K562 (cell line): Measurements from ENCODE around the gene USF2. TPM values are rescaled to one million over a fixed set of nuclear protein-coding genes. Genes with fewer than 3 reads are reported as not detected.

Experiments used
- ARID3B ChIP-seq: fragments of 250-450 bp; sonication (Bioruptor Pico); IDR thresholded peaks from 2 replicates; pipeline ENCODE4 v1.4.0; 2020; ENCODE audit warnings: borderline replicate concordance
- CBX3 ChIP-seq, 2 experiments: IDR thresholded peaks; 1 replicate in 1 of 2; 2 replicates in 1 of 2; pipeline ENCODE4 v1.6.1; 2012; ENCODE audit warnings: inconsistent platforms in 2 of 2, low read length in 2 of 2, borderline replicate concordance in 1 of 2, control low read depth in 1 of 2
- CREB5 ChIP-seq: fragments of 250-450 bp; sonication (Bioruptor Pico); IDR thresholded peaks from 2 replicates; pipeline ENCODE4 v1.5.0; 2020; ENCODE audit warnings: mild to moderate bottlenecking
- HBP1 ChIP-seq: fragments of 450-650 bp; formaldehyde crosslinking; IDR thresholded peaks from 2 replicates; pipeline ENCODE4 v1.4.0; 2022; ENCODE audit warnings: missing genetic modification characterization
- KAT8 ChIP-seq: fragments of 450-650 bp; IDR thresholded peaks from 2 replicates; pipeline ENCODE4 v1.6.1; 2016; ENCODE audit warnings: low read depth, mild to moderate bottlenecking
- KDM5B ChIP-seq: fragments of 200-600 bp; sonication (generic); IDR thresholded peaks from 2 replicates; pipeline ENCODE4 v1.6.1; 2012; ENCODE audit warnings: low read depth, mild to moderate bottlenecking, moderate library complexity, low read length, control low read depth, inconsistent platforms; ENCODE audit not compliant: insufficient replicate concordance
- KLF13 ChIP-seq: fragments of 450-650 bp; IDR thresholded peaks from 2 replicates; pipeline ENCODE4 v1.6.1; 2016; ENCODE audit warnings: missing genetic modification characterization, low read depth, mild to moderate bottlenecking, missing compliant biosample characterization, moderate library complexity, borderline replicate concordance
- MXI1 ChIP-seq: IDR thresholded peaks from 2 replicates; pipeline ENCODE4 v1.6.1; 2011; ENCODE audit warnings: low read depth, mild to moderate bottlenecking, improper control_type of control experiment, low read length
- TEAD1 ChIP-seq, 2 experiments: fragments of 450-650 bp in 1 of 2; sonication (generic) in 1 of 2; formaldehyde crosslinking; IDR thresholded peaks; 2 replicates each; pipeline versions ENCODE4 v1.4.0 to v1.8.0; 2020 to 2022; ENCODE audit warnings: mild to moderate bottlenecking in 2 of 2, missing genetic modification reagents in 1 of 2
- TFE3 ChIP-seq: fragments of 450-650 bp; formaldehyde crosslinking; IDR thresholded peaks from 2 replicates; pipeline ENCODE4 v1.4.0; 2020; ENCODE audit warnings: mild to moderate bottlenecking, mixed read lengths
- ZBTB12 ChIP-seq: fragments of 250-450 bp; sonication (Bioruptor Pico); IDR thresholded peaks from 2 replicates; pipeline ENCODE4 v1.4.0; 2020
- ZFP1 ChIP-seq: fragments of 450-650 bp; formaldehyde crosslinking; IDR thresholded peaks from 2 replicates; pipeline ENCODE4 v1.4.0; 2020; ENCODE audit warnings: mild to moderate bottlenecking, mixed read lengths
- ZKSCAN8 ChIP-seq: fragments of 200-800 bp; sonication (Bioruptor generic); IDR thresholded peaks from 2 replicates; pipeline ENCODE4 v1.6.1; 2016; ENCODE audit warnings: missing genetic modification characterization, missing compliant biosample characterization
- ZNF184 ChIP-seq: sonication (generic); formaldehyde crosslinking; IDR thresholded peaks from 2 replicates; pipeline ENCODE4 v1.5.0; 2020; ENCODE audit warnings: missing genetic modification reagents
- ZNF239 ChIP-seq: fragments of 250-450 bp; sonication (Bioruptor Pico); IDR thresholded peaks from 2 replicates; pipeline ENCODE4 v1.4.0; 2020; ENCODE audit warnings: mild to moderate bottlenecking
- ZNF384 ChIP-seq: IDR thresholded peaks from 2 replicates; pipeline ENCODE4 v1.6.1; 2012; ENCODE audit warnings: low read depth, low read length, improper control_type of control experiment
- ZNF507 ChIP-seq: conservative IDR thresholded peaks from 2 replicates; pipeline ENCODE4 v1.6.1; 2017; ENCODE audit warnings: missing genetic modification characterization, missing compliant biosample characterization
- ZNF512 ChIP-seq: IDR thresholded peaks from 2 replicates; pipeline ENCODE4 v1.6.1; 2016; ENCODE audit warnings: missing genetic modification characterization, missing compliant biosample characterization
- ZNF778 ChIP-seq: fragments of 450-650 bp; formaldehyde crosslinking; IDR thresholded peaks from 2 replicates; pipeline ENCODE4 v1.4.0; 2020; ENCODE audit warnings: mild to moderate bottlenecking, moderate library complexity
- polyA plus RNA-seq, 8 experiments: library from polyadenylated mRNA; depleted of rRNA in 4 of 8; stranded (reverse) in 5 of 8; unstranded in 3 of 8; fragments of >200 nt; fragmentation: Nextera tagmentation in 2 of 8; fragmentation: Illumina TruSeq in 1 of 8; extraction: Ambion mirVana in 2 of 8; extraction: Trizol in 1 of 8; gene quantifications; 2 replicates each; pipeline versions ENCODE4 v1.2.1 to v1.2.3, GENCODE V29; 2011 to 2014; ENCODE audit warnings: inconsistent platforms in 1 of 8, missing spikeins in 1 of 8
- total RNA-seq, 7 experiments: library from RNA; depleted of rRNA in 6 of 7; stranded (reverse); fragments of >200 nt in 6 of 7; fragmentation: Illumina TruSeq in 2 of 7; extraction: Trizol in 2 of 7; gene quantifications; 2 replicates each; pipeline versions ENCODE4 v1.2.1 to v1.2.3, GENCODE V29; 2011 to 2021; ENCODE audit warnings: low replicate concordance in 1 of 7

The USF2 gene
- total and polyA plus RNA-seq, 9 of the 15 experiments (the other 6 are each of a cell fraction or from before 2014, with no cell fraction given) = 0.27 to 93.7 (median 58.4) TPM

- no peak for TF ChIP-seq CBX3 (IDR thresholded peaks at IDR 0.05; ENCODE audit: borderline replicate concordance in 1 of 2, low read length in 2 of 2)
- TF ChIP-seq KAT8 = no peak
- TF ChIP-seq KDM5B = peak; percentile 27
- TF ChIP-seq ZNF512 (tag) = no peak
- no peak for TF ChIP-seq ZNF384
- peak in 1 of 2 experiments; percentile 95; a peak in 2 of 4 replicates for TF ChIP-seq TEAD1 (CRISPR knock-in tag; IDR thresholded peaks at IDR 0.05)
- no peak for TF ChIP-seq CREB5 (CRISPR knock-in tag)
- TF ChIP-seq ARID3B (CRISPR knock-in tag) = no peak
- no peak for TF ChIP-seq MXI1
- no peak for TF ChIP-seq ZNF184 (CRISPR knock-in tag)
- no peak for TF ChIP-seq ZBTB12 (CRISPR knock-in tag)
- no peak for TF ChIP-seq ZNF507 (tag)
- no peak for TF ChIP-seq ZKSCAN8 (CRISPR knock-in tag)
- no peak for TF ChIP-seq TFE3
- no peak for TF ChIP-seq ZNF239
- TF ChIP-seq HBP1 = no peak
- TF ChIP-seq ZFP1 = no peak
- TF ChIP-seq KLF13 (tag) = no peak
- TF ChIP-seq ZNF778 (CRISPR knock-in tag) = no peak
These were observed 816 bp downstream of the USF2 start (continued) for GRCh38 chr19:35269438-35270117.
